Right lobe of liver (tissue), 4 donors: ENCODE data around the gene ZMYM4.

Source experiments
- POLR2A ChIP-seq: fragments of 450-650 bp; IDR thresholded peaks from one replicate; pipeline ENCODE4 v1.6.1; 2017; ENCODE audit warnings: antibody characterized with exemption, mild to moderate bottlenecking
- TF ChIP-seq, protein P1 (sequence below), 4 donors: fragments of 200-600 bp in 3 of 4; fragments of 450-650 bp in 1 of 4; IDR thresholded peaks; one replicate each; pipeline versions ENCODE4 v1.5.1 to v1.8.0; 2016 to 2022; ENCODE audit warnings: antibody characterized with exemption in 4 of 4, mild to moderate bottlenecking in 2 of 4
- donor health status: DM: no; HTN: no; CAD: no.
- donor health status: DM: no; HTN: no; CAD: no.
- donor health status: DM: no; HTN: yes; CAD: no.

DNA sequence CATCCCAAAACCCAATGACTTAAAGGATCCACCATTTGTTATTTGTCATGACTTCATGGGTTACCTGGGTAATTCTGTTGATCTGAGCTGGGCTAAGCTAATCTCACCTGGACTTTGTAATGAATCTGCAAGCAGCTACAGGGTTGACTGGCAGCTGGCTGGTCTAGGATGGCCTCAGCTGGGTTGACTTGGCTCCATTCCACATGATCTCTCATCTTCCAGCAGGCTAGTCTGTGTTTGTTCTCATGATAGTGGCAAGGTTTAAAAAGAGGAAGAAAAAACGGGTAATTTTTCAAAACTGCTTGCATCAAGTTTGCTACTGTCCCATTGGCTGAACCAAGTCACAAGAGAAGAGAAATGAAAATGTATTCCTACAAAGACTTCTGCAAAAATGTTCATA is 24.8 kb upstream of the ZMYM4 start:
- TF ChIP-seq, protein P1, sequence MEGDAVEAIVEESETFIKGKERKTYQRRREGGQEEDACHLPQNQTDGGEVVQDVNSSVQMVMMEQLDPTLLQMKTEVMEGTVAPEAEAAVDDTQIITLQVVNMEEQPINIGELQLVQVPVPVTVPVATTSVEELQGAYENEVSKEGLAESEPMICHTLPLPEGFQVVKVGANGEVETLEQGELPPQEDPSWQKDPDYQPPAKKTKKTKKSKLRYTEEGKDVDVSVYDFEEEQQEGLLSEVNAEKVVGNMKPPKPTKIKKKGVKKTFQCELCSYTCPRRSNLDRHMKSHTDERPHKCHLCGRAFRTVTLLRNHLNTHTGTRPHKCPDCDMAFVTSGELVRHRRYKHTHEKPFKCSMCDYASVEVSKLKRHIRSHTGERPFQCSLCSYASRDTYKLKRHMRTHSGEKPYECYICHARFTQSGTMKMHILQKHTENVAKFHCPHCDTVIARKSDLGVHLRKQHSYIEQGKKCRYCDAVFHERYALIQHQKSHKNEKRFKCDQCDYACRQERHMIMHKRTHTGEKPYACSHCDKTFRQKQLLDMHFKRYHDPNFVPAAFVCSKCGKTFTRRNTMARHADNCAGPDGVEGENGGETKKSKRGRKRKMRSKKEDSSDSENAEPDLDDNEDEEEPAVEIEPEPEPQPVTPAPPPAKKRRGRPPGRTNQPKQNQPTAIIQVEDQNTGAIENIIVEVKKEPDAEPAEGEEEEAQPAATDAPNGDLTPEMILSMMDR (IDR thresholded peaks at IDR 0.05), result no peak
- no peak for TF ChIP-seq POLR2A
